Sigmoid colon (tissue), 4 donors: ENCODE measurements around the gene UBR1.

Experiments used
- EP300 ChIP-seq, 4 donors: sonication (generic); formaldehyde crosslinking; IDR thresholded peaks; one replicate each; pipeline ENCODE4 v1.6.1; 2017; ENCODE audit warnings: antibody characterized with exemption in 4 of 4
- POLR2A ChIP-seq, 2 donors: fragments of 450-650 bp; IDR thresholded peaks; one replicate each; pipeline ENCODE4 v1.6.1; 2016; ENCODE audit warnings: antibody characterized with exemption in 2 of 2, mild to moderate bottlenecking in 2 of 2, moderate library complexity in 2 of 2
- POLR2AphosphoS5 ChIP-seq, 4 donors: sonication (generic); formaldehyde crosslinking; IDR thresholded peaks; one replicate each; pipeline ENCODE4 v1.6.1; 2017; ENCODE audit warnings: antibody characterized with exemption in 4 of 4
- TF ChIP-seq, protein P1 (sequence below), 4 experiments: fragments of 450-650 bp in 3 of 4; fragments of 200-600 bp in 1 of 4; IDR thresholded peaks; one replicate each; pipeline ENCODE4 v1.5.1; 2016 to 2019; ENCODE audit warnings: antibody characterized with exemption in 4 of 4, mild to moderate bottlenecking in 3 of 4, moderate library complexity in 2 of 4

DNA sequence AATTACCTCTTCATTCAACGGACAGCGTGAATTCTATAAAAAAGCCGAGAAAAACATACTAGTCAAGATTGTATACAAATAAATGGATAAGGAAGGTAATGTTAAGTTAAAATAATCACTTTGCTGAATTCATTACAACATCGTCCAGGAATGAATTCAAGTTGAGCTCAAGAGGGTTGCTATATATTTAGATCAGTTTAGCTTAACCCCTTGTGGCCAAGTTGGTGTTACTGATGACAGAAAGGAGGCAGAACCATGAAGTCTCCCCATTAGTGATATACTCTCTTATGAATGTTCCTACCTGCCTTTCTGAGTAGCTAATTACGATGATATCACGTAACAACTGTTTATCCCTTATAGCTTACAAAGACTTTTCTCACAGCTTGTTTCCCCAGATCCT lies 34.9 kb downstream of the UBR1 start:
- TF ChIP-seq, protein P1, sequence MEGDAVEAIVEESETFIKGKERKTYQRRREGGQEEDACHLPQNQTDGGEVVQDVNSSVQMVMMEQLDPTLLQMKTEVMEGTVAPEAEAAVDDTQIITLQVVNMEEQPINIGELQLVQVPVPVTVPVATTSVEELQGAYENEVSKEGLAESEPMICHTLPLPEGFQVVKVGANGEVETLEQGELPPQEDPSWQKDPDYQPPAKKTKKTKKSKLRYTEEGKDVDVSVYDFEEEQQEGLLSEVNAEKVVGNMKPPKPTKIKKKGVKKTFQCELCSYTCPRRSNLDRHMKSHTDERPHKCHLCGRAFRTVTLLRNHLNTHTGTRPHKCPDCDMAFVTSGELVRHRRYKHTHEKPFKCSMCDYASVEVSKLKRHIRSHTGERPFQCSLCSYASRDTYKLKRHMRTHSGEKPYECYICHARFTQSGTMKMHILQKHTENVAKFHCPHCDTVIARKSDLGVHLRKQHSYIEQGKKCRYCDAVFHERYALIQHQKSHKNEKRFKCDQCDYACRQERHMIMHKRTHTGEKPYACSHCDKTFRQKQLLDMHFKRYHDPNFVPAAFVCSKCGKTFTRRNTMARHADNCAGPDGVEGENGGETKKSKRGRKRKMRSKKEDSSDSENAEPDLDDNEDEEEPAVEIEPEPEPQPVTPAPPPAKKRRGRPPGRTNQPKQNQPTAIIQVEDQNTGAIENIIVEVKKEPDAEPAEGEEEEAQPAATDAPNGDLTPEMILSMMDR (IDR thresholded peaks at IDR 0.05), result no peak
- TF ChIP-seq POLR2A (IDR thresholded peaks at IDR 0.05) (no peak), EP300 (IDR thresholded peaks at IDR 0.05) (no peak), POLR2AphosphoS5 (IDR thresholded peaks at IDR 0.05) (no peak)
